NB4 (cell line): Measurements from ENCODE around the gene ZNF391.

ENCODE experiments used
- DNase-seq: peaks from one replicate; pipeline ENCODE4 v3.0.0; 2010; ENCODE audit warnings: low read depth
- H3K4me3 ChIP-seq: one replicate; pipeline ENCODE4 v1.5.1; 2011; ENCODE audit warnings: mild to moderate bottlenecking, low read depth, low read length, moderate library complexity
- CTCF ChIP-seq: IDR thresholded peaks from one replicate; pipeline ENCODE4 v1.5.1; 2012; ENCODE audit warnings: low read depth, low read length
- MAX ChIP-seq: IDR thresholded peaks from 2 replicates; pipeline ENCODE4 v1.6.1; 2011; ENCODE audit warnings: low read depth, low read length
- MYC ChIP-seq: IDR thresholded peaks from 2 replicates; pipeline ENCODE4 v1.6.1; 2011; ENCODE audit warnings: low read depth, low read length
- POLR2A ChIP-seq: IDR thresholded peaks from 2 replicates; pipeline ENCODE4 v1.6.1; 2011; ENCODE audit warnings: mild to moderate bottlenecking; ENCODE audit not compliant: insufficient read length; ENCODE audit errors: extremely low read depth

Gene ZNF391

GRCh38 chr6:27433714-27434113, 45.2 kb downstream of the ZNF391 start:
- DNase-seq = no peak
- no peak overlapping the region for H3K4me3 ChIP-seq
- TF ChIP-seq MYC = no peak
- TF ChIP-seq POLR2A = no peak
- no peak for TF ChIP-seq CTCF
- no peak for TF ChIP-seq MAX

DNA sequence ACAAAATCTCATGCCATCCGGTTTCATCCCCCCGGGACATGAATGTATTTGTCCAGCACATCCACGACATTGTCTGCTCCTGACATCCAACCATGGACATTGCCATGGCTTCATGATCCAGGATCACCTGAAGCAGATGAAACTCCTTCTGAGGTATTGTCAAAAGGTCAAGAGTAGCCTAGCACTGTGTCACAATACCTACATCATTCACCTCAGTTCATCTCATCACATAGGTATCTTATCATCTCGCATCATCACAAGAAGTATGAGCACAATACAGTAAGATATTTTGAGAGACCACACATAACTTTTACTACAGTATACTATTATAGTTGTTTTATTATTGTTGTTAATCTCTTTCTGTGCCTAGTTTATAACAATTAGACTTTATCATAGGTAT, 50.8 kb downstream of the ZNF391 start:
- no peak overlapping the region for H3K4me3 ChIP-seq
- DNase-seq = no peak
- TF ChIP-seq MYC (no peak), CTCF (no peak), POLR2A (no peak), MAX (no peak)

GRCh38 chr6:27441001-27441400, 52.4 kb downstream of the ZNF391 start:
- no peak for TF ChIP-seq MYC
- no peak for TF ChIP-seq POLR2A
- TF ChIP-seq MAX = no peak
- no peak for TF ChIP-seq CTCF
- no peak overlapping the region for H3K4me3 ChIP-seq
- DNase-seq = no peak

- no peak overlapping the region for H3K4me3 ChIP-seq
- no peak for DNase-seq
- no peak for TF ChIP-seq MAX
- no peak for TF ChIP-seq CTCF
- no peak for TF ChIP-seq MYC
- no peak for TF ChIP-seq POLR2A
Observed at GRCh38 chr6:27442932-27443331, 54.4 kb downstream of the ZNF391 start.

- H3K4me3 ChIP-seq = no peak overlapping the region
- DNase-seq = no peak
- no peak for TF ChIP-seq POLR2A
- TF ChIP-seq CTCF = no peak
- no peak for TF ChIP-seq MYC
- TF ChIP-seq MAX = no peak
Observed at GRCh38 chr6:27448456-27448855, 59.9 kb downstream of the ZNF391 start.
